ENCODE data around the gene PYCR2.
"Not testable (repeated sequence)": the region's sequence is repeated elsewhere in the genome, so short reads cannot be mapped to it uniquely, and the experiment has no call there.

PYCR2 gene

GRCh38 chr1:225923692-225924555 is at the start of gene PYCR2:
Gene PYCR2, minus strand, starts transcription at chr1:225924250. Its CDS starts 140 bp downstream, at chr1:225924110.
- peak; percentile 97 for DNase-seq (ENCODE audit: low read depth)

GRCh38 chr1:225973158-225973557 is 49.1 kb upstream of the PYCR2 start:
- DNase-seq (ENCODE audit: low read depth), result no peak

- no peak for DNase-seq (ENCODE audit: low read depth)
Observed at GRCh38 chr1:225972344-225973152, 48.5 kb upstream of the PYCR2 start.

GRCh38 chr1:225970592-225971157 is 46.6 kb upstream of the PYCR2 start:
- not testable (repeated sequence) for DNase-seq (ENCODE audit: low read depth)

- not testable (repeated sequence) for DNase-seq (ENCODE audit: low read depth)
Observed at GRCh38 chr1:225969751-225970150, 45.7 kb upstream of the PYCR2 start.

GRCh38 chr1:225965231-225965630 is 41.2 kb upstream of the PYCR2 start:
- DNase-seq (ENCODE audit: low read depth), result no peak

- DNase-seq (ENCODE audit: low read depth), result no peak
Observed at GRCh38 chr1:225963735-225964530, 39.9 kb upstream of the PYCR2 start.

GRCh38 chr1:225962440-225962975 is 38.5 kb upstream of the PYCR2 start:
- no peak for DNase-seq (ENCODE audit: low read depth)

GRCh38 chr1:225961659-225962439 is 37.8 kb upstream of the PYCR2 start:
- DNase-seq (ENCODE audit: low read depth), result no peak

- no peak for DNase-seq (ENCODE audit: low read depth)
Observed at GRCh38 chr1:225958041-225958440, 34.0 kb upstream of the PYCR2 start.

GRCh38 chr1:225954753-225955152 is 30.7 kb upstream of the PYCR2 start:
- DNase-seq (ENCODE audit: low read depth), result no peak

- DNase-seq (ENCODE audit: low read depth), result no peak
Observed at GRCh38 chr1:225953315-225953714, 29.3 kb upstream of the PYCR2 start.

- no peak for DNase-seq (ENCODE audit: low read depth)
Observed at GRCh38 chr1:225950905-225951497, 27.0 kb upstream of the PYCR2 start.

- no peak for DNase-seq (ENCODE audit: low read depth)
Observed at GRCh38 chr1:225949041-225949440, 25.0 kb upstream of the PYCR2 start.

GRCh38 chr1:225946803-225947202 is 22.8 kb upstream of the PYCR2 start:
- DNase-seq (ENCODE audit: low read depth), result no peak

GRCh38 chr1:225946082-225946620 is 22.1 kb upstream of the PYCR2 start:
- no peak for DNase-seq (ENCODE audit: low read depth)

- no peak for DNase-seq (ENCODE audit: low read depth)
Observed at GRCh38 chr1:225945564-225945963, 21.5 kb upstream of the PYCR2 start.

- DNase-seq (ENCODE audit: low read depth), result no peak
Observed at GRCh38 chr1:225944951-225945350, 20.9 kb upstream of the PYCR2 start.

- no peak for DNase-seq (ENCODE audit: low read depth)
Observed at GRCh38 chr1:225944387-225944786, 20.3 kb upstream of the PYCR2 start.

- no peak for DNase-seq (ENCODE audit: low read depth)
Observed at GRCh38 chr1:225943582-225943981, 19.5 kb upstream of the PYCR2 start.

Data from CMK (cell line).